Dendritic cell treated with granulocyte-macrophage colony-stimulating factor and Interleukin-4, amounts not matched to agents 40 ng/mL and 50 ng/mL, for 4 days (primary cell): ENCODE data around the gene PLXNA3.

ENCODE experiments used
- H3K27ac Mint-ChIP-seq: one replicate; pipeline ENCODE4 v1.8.0; 2022; ENCODE audit warnings: mild to moderate bottlenecking, mixed read lengths
- H3K27me3 Mint-ChIP-seq: one replicate; pipeline ENCODE4 v1.8.0; 2022; ENCODE audit warnings: mild to moderate bottlenecking, mixed read lengths
- H3K36me3 Mint-ChIP-seq: one replicate; pipeline ENCODE4 v1.8.0; 2022; ENCODE audit warnings: low read depth, mixed read lengths
- H3K4me1 Mint-ChIP-seq: one replicate; pipeline ENCODE4 v1.8.0; 2022; ENCODE audit warnings: low read depth, mixed read lengths
- H3K4me3 Mint-ChIP-seq: one replicate; pipeline ENCODE4 v1.8.0; 2022; ENCODE audit warnings: mild to moderate bottlenecking, moderate library complexity, mixed read lengths
- H3K9me3 Mint-ChIP-seq: one replicate; pipeline ENCODE4 v1.8.0; 2022; ENCODE audit warnings: mixed read lengths
- intact Hi-C: fragments of 100-400 bp; cut with micrococcal nuclease; formaldehyde crosslinking; loops from one replicate; pipeline ENCODE4 v1.15.0; 2022

Gene PLXNA3

DNA sequence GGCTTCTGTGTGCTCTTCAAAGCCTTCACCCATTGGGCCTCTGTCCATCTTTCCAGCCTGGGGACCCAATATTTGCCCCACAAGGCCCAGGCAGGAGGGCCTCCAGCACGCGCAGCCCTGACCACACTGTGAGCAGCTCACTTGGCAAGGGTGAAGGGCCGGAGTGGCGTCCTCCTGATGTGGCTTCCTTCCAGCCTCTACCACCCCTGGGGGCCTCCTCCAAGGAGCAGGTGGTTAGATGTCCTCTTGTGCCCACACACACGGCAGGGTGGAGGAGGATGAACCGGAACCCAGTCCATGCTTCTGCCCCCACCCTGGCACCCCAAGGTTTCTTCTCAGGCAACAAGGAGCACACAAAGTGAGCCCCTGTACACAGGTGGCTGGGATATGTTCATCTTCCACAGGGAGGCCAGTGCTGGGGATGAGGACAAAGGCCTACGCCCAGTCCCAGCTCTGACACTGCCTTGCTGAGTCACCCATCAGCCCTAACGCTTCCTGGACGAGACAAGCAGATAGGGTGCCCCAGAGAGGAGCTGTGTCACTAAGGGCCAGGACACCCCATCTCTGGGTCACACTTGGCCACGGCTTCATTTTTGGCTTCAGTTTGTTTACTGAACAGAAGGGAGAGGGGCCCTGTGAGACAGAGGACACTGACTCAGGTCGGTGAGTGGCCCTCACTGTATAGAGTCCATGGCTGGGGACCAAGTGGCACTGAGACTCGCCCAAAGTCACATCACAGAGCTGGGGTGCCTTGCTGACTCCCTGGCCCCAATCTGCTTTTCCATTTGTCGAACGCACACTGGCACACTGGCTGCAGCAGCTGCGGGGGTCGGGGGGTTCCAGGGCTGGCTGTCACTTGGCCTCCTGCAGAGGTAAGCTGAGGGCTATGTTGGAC, 26.4 kb downstream of the PLXNA3 start:
- H3K27ac Mint-ChIP-seq: peak overlapping the region; percentile 79
- no peaks in the 10 kb centered on the region for H3K9me3 Mint-ChIP-seq
- H3K36me3 Mint-ChIP-seq: peaks cover 42% of the 10 kb centered on the region
- peak overlapping the region; percentile 51 for H3K4me3 Mint-ChIP-seq
- intact Hi-C loops: no loop called here
- H3K4me1 Mint-ChIP-seq: peaks cover 34% of the 10 kb centered on the region
- peaks cover 1% of the 10 kb centered on the region for H3K27me3 Mint-ChIP-seq

DNA sequence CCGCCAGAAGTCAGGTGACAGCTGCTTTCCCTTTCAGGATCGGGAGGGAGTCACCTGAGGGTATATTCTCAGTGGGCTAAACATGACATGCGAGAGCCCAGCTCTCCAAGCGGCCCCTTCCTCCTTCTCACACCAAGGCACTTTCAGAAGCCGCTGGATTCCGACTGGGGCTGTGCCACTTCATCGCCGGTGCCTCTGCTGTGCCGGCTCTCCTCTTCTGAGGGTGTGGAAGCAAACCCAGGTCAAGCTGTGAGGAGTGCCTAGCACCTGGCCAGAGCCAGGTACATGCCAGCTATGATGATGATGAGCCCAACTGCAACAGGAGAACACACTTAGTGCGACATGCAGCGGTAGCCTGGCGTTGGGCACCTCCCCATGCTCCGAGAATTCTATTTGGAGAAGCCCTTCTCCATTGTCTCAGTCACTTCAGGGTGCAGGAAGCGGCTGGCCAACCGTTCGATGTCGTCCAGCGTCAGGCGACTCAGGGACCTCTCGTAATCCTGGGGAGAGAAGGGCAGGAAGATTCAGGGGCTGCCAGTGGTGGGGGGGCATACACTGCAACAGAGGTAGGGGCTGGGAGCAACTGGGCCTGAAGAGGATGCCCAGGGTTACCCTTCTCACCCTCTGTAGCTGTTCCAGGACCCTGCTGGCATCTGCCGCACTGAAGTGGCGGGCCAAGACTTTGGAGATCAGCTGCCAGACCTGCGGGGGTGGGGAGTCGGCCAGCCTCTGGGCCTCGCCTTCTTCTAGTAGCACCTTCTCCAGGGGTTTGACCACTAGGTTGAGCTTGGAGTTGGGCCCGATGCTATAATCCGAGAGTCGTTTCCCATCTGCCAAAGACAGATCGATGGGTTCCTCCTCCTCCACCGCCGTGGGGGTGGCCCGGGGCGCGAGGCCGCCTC, 27.3 kb downstream of the PLXNA3 start:
- Mint-ChIP-seq H3K9me3 (no peaks in the 10 kb centered on the region), H3K4me3 (peak overlapping the region; percentile 67), H3K27me3 (peaks cover 1% of the 10 kb centered on the region), H3K4me1 (peaks cover 37% of the 10 kb centered on the region), H3K36me3 (peaks cover 42% of the 10 kb centered on the region), H3K27ac (peak overlapping the region; percentile 79)
- intact Hi-C loops: no loop called here

DNA sequence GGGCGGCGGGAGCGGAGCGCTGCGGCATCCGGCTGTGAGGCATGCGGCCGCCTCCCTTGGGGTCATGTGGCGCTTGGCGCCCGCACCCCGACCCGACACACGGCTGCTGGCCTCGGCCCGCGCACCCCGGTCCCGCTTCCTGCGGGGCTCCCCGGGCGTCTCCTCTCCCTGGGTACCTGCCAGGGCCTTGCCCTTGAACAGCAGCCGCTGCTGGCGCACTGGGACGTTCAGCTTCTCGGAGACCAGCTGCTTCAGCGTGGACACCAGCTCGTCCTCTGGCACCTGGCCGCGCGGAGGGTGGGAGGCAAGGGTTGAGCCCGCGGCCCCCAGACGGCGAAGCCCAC, 27.9 kb downstream of the PLXNA3 start:
- peak overlapping the region; percentile 79 for H3K27ac Mint-ChIP-seq
- intact Hi-C loops: no loop called here
- H3K4me1 Mint-ChIP-seq: peaks cover 37% of the 10 kb centered on the region
- H3K4me3 Mint-ChIP-seq: peak overlapping the region; percentile 67
- H3K9me3 Mint-ChIP-seq: no peaks in the 10 kb centered on the region
- H3K27me3 Mint-ChIP-seq: peaks cover 1% of the 10 kb centered on the region
- H3K36me3 Mint-ChIP-seq: peaks cover 47% of the 10 kb centered on the region

DNA sequence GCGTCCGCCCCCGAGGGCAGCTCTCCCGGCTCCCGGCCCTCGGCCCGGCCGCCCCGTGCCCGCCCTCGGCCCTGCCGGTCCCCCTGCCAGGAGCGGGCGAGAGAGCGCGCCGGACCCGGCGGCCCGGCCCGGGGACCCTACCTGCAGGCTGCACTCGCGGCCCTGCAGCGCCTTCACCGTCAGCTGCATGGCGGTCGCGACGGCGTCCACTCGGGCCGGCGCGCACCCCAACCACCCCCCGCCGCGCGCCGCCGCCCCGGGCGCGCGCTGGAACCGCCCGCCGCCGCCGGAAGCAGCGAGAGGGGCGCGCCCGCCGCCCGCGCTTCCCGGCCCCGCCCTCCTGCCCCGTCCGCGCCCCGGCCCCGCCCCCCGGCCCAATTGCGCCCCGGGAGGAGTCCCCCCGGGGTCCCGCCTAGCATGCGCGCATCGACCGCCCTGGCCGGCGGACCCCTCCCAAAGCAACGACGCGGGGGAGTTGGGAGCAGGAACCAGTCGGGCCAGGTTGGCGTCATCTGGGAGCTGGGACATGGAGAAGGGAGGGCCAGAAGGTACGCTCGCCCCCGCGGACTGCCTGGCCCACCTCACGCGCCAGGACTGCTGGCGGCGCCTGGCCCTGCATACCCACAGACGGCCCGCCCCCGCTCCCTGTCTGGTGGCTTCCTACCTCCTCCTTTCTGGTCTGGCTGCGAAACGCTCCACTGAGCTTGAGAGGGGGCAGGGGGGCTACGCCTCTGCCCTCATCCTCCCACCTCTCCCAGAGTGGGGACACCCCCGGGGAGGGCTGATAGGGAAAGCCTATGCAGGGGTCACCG, 28.5 kb downstream of the PLXNA3 start, which contains the start of gene UBL4A:
TSS of gene UBL4A (minus strand) at position 220 of the 812 bp plus-strand sequence. CDS start at position 189, 31 bp downstream.
- H3K4me3 Mint-ChIP-seq: peak within 1 kb of the TSS; percentile 75
- H3K27me3 Mint-ChIP-seq: peaks cover 1% of the 10 kb centered on the region
- intact Hi-C loops: no loop called here
- peaks cover 43% of the 10 kb centered on the region for H3K4me1 Mint-ChIP-seq
- peaks cover 47% of the 10 kb centered on the region for H3K36me3 Mint-ChIP-seq
- peak within 1 kb of the TSS; percentile 79 for H3K27ac Mint-ChIP-seq
- no peaks in the 10 kb centered on the region for H3K9me3 Mint-ChIP-seq

DNA sequence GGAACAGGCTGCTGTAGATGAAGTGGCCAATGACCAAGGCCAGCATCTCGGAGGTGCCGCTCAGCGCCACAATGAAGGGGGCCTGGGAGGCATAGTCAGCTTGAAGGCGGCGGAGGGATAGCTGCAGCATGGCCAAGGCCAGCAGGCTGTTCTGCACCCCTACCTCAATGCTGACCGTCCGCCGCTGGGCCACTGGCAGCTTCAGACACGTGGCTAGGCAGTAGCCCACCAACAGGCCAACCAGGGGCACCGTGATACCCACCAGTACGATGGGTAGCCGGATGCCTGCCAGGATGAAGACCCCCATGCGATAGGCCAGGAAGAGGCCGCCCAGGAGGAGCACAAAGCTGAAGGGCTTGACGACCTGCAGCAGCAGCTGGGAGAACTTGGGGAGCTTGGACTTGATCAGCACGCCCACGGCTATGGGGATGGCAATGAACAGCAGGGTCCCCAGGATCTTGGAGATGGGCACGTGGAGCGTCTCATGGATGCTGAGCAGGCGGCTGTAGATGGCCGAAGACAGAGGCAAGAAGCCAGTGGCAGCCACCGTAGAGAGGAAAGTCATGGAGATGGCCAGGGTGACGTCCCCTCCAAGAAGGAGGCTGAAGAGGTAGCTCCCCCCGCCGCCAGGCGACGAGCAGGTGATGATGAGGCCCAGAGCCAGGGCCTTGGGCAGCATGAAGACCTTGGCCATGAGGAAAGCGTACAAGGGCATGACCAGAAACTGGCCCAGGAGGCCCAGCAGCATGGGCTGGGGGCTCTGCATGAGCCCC, 29.6 kb downstream of the PLXNA3 start:
- H3K27ac Mint-ChIP-seq: no peak overlapping the region
- peaks cover 47% of the 10 kb centered on the region for H3K36me3 Mint-ChIP-seq
- intact Hi-C loops: no loop called here

DNA sequence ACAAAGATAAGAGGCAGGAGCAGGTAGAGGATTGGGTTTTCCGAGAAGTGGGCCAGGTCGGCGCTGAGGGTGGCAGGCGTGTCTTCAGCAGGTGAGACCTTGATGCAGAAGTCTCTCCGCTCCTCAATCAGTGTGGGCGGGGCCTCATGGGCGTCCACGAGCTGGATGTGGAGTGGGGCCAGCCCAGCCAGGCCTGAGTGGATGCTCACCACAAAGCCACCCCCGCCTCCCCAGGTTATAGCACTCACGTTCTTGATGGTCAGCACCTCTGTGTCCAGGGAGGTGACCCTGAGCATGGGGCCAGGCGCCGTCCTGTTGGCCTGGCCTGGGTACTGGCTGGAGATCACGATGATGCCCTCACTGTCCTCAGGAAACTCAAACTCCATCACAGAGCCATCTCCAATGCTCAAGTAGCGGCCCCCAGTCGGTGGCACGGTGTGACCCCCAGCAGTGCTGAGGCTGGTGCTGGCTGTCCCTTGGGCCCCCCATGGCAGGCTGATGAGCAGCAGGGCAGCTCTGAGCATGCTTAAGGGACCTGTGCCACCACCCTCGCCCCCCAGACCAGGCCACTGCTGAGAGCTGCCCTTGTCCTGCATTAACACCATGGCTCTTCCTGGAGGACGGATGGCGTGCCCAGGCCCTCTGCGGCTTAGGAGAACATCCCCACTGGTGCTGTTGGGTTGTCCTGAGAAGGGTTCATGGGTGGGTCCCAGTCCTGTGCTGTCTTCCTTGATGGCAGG, 30.4 kb downstream of the PLXNA3 start:
- Mint-ChIP-seq H3K4me3 (no peak overlapping the region), H3K36me3 (peaks cover 41% of the 10 kb centered on the region), H3K27ac (peak overlapping the region; percentile 95), H3K27me3 (peaks cover 3% of the 10 kb centered on the region), H3K9me3 (no peaks in the 10 kb centered on the region), H3K4me1 (peaks cover 38% of the 10 kb centered on the region)
- intact Hi-C loops: no loop called here

More for the DNA sequence above, 29.6 kb downstream of the PLXNA3 start:
- Mint-ChIP-seq H3K4me1 (peaks cover 38% of the 10 kb centered on the region), H3K9me3 (no peaks in the 10 kb centered on the region), H3K27me3 (peaks cover 1% of the 10 kb centered on the region), H3K4me3 (no peak overlapping the region)

DNA sequence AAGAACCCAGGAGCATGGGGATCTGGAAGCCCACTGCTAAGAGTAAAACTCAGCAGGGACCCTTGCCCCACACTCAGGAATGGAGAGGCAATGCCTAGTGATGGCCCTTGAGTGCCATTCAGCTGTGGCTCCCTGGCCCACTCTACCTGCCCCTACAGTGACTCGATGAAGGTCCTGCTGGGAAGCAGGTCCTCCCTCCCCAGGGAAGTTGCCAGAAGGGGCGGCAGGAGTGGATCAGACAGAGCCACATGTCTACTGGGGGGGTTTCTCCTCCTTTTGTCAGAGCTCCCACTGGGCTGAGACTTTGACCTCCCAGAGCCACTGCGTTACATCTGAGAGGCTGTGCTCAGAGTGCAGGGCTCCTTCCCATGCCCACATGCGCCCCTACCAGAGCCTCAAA, 31.1 kb downstream of the PLXNA3 start:
- intact Hi-C loops: no loop called here
- H3K9me3 Mint-ChIP-seq: no peaks in the 10 kb centered on the region

DNA sequence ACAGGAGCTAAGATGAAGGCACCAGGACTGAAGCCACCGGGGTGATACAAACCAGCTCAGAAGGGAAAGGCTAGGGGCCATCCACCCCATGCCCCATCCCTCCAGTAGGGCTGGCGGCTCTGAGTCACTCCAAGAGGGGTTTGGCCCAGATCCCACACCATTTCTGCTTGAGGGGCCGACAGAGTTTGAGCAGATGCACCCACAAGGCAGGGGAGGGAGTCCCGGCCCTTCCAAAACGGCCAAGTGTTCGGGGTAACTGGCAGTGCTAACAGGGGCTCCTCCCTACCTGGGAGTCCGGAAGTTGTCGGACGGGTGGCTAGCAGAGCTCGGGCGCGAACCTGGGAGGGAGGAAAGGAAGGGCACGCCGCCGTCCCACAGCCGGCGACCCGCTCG, 31.9 kb downstream of the PLXNA3 start:
- Mint-ChIP-seq H3K9me3 (no peaks in the 10 kb centered on the region), H3K4me3 (peak overlapping the region; percentile 82), H3K36me3 (peaks cover 26% of the 10 kb centered on the region), H3K4me1 (peaks cover 29% of the 10 kb centered on the region), H3K27ac (peak overlapping the region; percentile 95), H3K27me3 (peaks cover 3% of the 10 kb centered on the region)
- intact Hi-C loops: loop anchor here (5.0 kb wide), 1 partner anchor 37 kb away; no protein-coding TSS in a partner anchor

More for the DNA sequence above, 31.1 kb downstream of the PLXNA3 start:
- peaks cover 35% of the 10 kb centered on the region for H3K4me1 Mint-ChIP-seq
- peaks cover 3% of the 10 kb centered on the region for H3K27me3 Mint-ChIP-seq
- peak overlapping the region; percentile 82 for H3K4me3 Mint-ChIP-seq
- peak overlapping the region; percentile 95 for H3K27ac Mint-ChIP-seq
- H3K36me3 Mint-ChIP-seq: peaks cover 35% of the 10 kb centered on the region

DNA sequence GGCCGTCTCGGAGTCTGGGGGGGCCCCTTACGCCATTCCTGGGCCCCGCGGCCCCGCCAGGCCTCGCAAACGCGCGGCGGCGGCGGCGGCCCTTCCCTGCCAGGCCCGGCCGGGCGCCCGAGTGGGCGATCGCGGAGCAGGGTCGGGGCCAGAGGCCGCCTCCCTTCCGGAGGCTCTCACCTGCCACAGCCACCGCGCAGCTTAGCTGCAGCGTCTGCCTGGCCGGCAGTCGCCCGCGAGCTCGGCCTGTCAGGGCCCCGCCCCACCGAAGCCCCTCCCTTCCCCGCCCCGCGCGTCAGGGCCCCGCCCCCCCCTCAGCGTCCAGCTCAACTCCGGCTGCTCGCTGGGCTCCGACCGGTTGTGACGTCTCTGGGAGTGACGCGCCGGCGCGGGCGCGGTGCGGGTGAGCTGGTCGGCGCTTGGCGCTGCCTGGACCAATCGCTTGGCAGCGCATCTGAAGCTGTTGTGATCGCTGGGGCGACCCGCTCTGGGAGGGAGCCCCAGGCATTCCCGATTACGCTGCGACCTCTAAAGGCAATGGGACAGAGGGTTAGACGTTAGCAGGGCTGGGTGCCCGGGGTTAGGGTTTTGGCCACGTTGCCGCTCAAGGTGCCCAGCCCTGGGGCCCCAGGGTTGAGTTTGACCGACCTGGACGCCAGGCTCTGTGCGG, 32.5 kb downstream of the PLXNA3 start, which contains the start of gene SLC10A3:
TSS of gene SLC10A3 (minus strand) at position 216 of the 670 bp plus-strand sequence. CDS start 1,689 bp downstream, outside the sequence.
- intact Hi-C loops: loop anchor here (5.0 kb wide), 1 partner anchor 37 kb away; no protein-coding TSS in a partner anchor
- Mint-ChIP-seq H3K9me3 (no peaks in the 10 kb centered on the region), H3K36me3 (peaks cover 21% of the 10 kb centered on the region), H3K4me3 (peak within 1 kb of the TSS; percentile 82), H3K27ac (peak within 1 kb of the TSS; percentile 95), H3K4me1 (peaks cover 29% of the 10 kb centered on the region), H3K27me3 (peaks cover 3% of the 10 kb centered on the region)

DNA sequence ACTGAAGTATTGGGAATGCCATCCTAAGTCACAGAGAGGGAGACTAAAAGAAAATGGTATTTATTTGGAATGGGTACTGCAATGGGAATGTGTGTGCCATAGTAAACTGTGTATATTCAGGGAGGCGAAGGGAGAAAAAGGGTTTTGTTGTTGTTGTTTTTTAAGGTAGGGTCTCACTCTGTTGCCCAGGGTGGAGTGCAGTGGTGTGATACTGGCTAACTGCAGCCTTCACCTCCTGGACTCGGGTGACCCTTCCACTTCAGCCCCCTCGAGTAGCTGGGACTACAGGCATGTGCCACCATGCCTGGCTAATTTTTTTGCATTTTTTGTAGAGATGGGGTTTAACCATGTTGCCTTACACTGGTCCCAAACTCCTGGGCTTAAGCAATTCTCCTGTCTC, 36.6 kb downstream of the PLXNA3 start:
- Mint-ChIP-seq H3K9me3 (no peaks in the 10 kb centered on the region), H3K4me1 (peaks cover 9% of the 10 kb centered on the region), H3K36me3 (peaks cover 5% of the 10 kb centered on the region), H3K27me3 (peaks cover 2% of the 10 kb centered on the region), H3K27ac (no peak overlapping the region), H3K4me3 (no peak overlapping the region)
- intact Hi-C loops: loop anchor here (5.0 kb wide), 1 partner anchor 33 kb away; no protein-coding TSS in a partner anchor

DNA sequence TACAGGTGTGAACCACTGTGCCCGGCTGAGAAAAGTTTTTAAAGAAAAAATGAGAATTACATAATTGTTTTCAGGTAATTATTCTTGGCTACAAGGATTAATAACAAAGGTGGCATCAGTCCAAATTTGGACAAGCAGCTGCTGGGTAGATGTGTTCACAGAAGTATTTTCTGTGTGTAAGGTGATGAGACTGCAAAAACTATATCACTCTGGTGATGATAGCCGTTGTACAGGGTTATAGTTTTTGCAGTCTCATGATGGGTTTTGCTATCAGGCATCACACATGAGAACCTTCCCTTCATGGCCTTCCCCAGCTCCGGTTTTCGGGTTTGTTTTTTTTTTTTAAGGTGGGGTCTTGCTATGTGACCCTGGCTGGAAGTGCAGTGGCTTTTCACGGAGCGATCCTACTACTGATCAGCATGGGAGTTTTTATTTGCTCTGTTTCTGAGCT, 37.4 kb downstream of the PLXNA3 start:
- H3K27me3 Mint-ChIP-seq: peaks cover 2% of the 10 kb centered on the region

More for the DNA sequence above, 37.4 kb downstream of the PLXNA3 start:
- no peaks in the 10 kb centered on the region for H3K9me3 Mint-ChIP-seq
- peaks cover 6% of the 10 kb centered on the region for H3K4me1 Mint-ChIP-seq
- intact Hi-C loops: no loop called here
- no peak overlapping the region for H3K4me3 Mint-ChIP-seq
- no peak overlapping the region for H3K27ac Mint-ChIP-seq
- H3K36me3 Mint-ChIP-seq: peaks cover 5% of the 10 kb centered on the region
